Measurements from ENCODE around the gene WDFY3. TPM values are rescaled to one million over a fixed set of nuclear protein-coding genes. Genes with fewer than 3 reads are reported as not detected.

Gene WDFY3
- polyA plus RNA-seq, 1 donor (not counting 4 experiments of a cell fraction or from before 2014, with no cell fraction given): 28.5 TPM

DNA sequence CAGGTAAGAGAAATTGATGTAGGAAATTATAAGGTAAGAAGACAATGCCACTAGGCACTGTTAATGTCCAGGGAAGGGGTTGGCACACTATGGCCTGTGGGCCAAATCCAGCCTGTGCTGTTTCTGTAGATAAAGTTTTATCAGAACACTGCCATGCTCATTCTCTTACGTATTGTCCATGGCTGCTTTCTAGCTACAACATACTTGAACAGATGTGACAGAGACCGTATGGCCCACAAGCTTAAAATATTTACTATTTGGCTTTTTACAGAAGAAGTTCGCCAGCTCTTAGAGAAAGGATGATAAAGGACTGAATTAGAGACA, 215.6 kb downstream of the WDFY3 start:
- Histone ChIP-seq H3K4me2 (ENCODE audit: control insufficient read depth, extremely low read depth, insufficient read depth, low read depth, low read length) (no peak overlapping the region), H3K79me2 (ENCODE audit: control insufficient read depth, insufficient read depth, low read length) (no peaks in the 10 kb centered on the region), H4K20me1 (ENCODE audit: control insufficient read depth, extremely low read depth, insufficient read depth, low read length) (no peaks in the 10 kb centered on the region), H2AFZ (ENCODE audit: control insufficient read depth, low read length) (no peak overlapping the region), H3K9me1 (ENCODE audit: control insufficient read depth, extremely low read depth, insufficient read depth, low read length) (no peaks in the 10 kb centered on the region), H3K27ac (ENCODE audit: control insufficient read depth, insufficient read depth, low read length) (no peak overlapping the region), H3K9me3 (ENCODE audit: control insufficient read depth, low read depth, low read length) (no peaks in the 10 kb centered on the region), H3K9ac (ENCODE audit: control insufficient read depth, extremely low read depth, insufficient read depth, low read length) (no peak overlapping the region), H3K4me1 (ENCODE audit: control insufficient read depth, extremely low read depth, insufficient read depth, low read length) (no peaks in the 10 kb centered on the region), H3K4me3 (ENCODE audit: control insufficient read depth in 2 of 3, extremely low read depth in 1 of 3, insufficient read depth in 2 of 3, low read depth in 1 of 3, low read length in 3 of 3) (no peak overlapping the region), H3K36me3 (ENCODE audit: control insufficient read depth in 2 of 2, extremely low read depth in 1 of 2, insufficient read depth in 2 of 2, low read length in 2 of 2) (peaks cover 13 to 17% of the 10 kb centered on the region in 2 experiments), H3K27me3 (ENCODE audit: control insufficient read depth, extremely low read depth, insufficient read depth, low read length) (no peaks in the 10 kb centered on the region)
- dilution Hi-C loops (cut with MboI; ENCODE audit: extremely low pct_ligation_motif_present, low sequenced_read_pairs): no loop called here
- DNase-seq (ENCODE audit: low read depth, low spot score) (no peak), FAIRE-seq (no peak)
- no peak for TF ChIP-seq EZH2 (IDR thresholded peaks at IDR 0.05; ENCODE audit: low read length)
- TF ChIP-seq, protein P1, sequence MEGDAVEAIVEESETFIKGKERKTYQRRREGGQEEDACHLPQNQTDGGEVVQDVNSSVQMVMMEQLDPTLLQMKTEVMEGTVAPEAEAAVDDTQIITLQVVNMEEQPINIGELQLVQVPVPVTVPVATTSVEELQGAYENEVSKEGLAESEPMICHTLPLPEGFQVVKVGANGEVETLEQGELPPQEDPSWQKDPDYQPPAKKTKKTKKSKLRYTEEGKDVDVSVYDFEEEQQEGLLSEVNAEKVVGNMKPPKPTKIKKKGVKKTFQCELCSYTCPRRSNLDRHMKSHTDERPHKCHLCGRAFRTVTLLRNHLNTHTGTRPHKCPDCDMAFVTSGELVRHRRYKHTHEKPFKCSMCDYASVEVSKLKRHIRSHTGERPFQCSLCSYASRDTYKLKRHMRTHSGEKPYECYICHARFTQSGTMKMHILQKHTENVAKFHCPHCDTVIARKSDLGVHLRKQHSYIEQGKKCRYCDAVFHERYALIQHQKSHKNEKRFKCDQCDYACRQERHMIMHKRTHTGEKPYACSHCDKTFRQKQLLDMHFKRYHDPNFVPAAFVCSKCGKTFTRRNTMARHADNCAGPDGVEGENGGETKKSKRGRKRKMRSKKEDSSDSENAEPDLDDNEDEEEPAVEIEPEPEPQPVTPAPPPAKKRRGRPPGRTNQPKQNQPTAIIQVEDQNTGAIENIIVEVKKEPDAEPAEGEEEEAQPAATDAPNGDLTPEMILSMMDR (optimal IDR thresholded peaks at IDR 0.05 in 1 of 3, IDR thresholded peaks at IDR 0.05 in 1 of 3, conservative IDR thresholded peaks at IDR 0.05 in 1 of 3; ENCODE audit: extremely low read depth in 1 of 3, insufficient read depth in 2 of 3, low read length in 3 of 3): no peak

DNA sequence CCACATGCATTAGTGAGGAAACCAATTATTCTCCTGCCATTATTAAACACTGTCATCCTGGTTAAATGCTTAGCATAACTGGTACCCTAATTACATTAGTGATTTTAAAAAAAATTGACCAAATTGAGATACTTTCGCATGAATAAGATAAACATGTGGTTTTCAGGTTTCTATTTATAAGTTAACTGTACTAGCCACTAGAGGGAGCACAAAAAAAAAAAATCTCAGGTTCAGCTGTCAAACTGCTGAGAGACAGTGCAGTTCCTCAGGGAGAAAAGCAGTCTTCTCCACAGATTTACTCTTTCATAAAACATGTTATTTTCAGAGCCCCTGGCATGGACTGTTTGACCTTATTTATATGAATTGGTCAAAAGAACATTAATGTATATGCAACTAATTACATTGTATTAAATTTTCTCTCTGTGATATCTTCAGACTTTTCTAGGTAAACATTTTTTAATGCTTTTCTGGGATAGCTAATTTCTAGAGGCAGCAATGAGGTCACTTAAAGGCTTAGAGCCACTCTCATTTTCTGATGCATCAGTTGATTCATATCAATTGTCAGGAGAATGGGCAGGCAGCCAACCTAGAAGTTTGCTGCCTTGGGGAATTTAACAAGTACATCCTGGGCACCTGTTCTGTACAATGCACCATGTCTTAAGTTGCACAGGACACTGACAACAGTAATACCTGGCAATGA, 216.1 kb downstream of the WDFY3 start:
- TF ChIP-seq, protein P1 (optimal IDR thresholded peaks at IDR 0.05 in 1 of 3, IDR thresholded peaks at IDR 0.05 in 1 of 3, conservative IDR thresholded peaks at IDR 0.05 in 1 of 3; ENCODE audit: extremely low read depth in 1 of 3, insufficient read depth in 2 of 3, low read length in 3 of 3): peak in 2 of 3 experiments; percentile 42 to 51
- TF ChIP-seq EZH2 (IDR thresholded peaks at IDR 0.05; ENCODE audit: low read length): no peak

More for the DNA sequence above, 216.1 kb downstream of the WDFY3 start:
- peak; percentile 15 for DNase-seq (ENCODE audit: low read depth, low spot score)
- H3K9me3 ChIP-seq (ENCODE audit: control insufficient read depth, low read depth, low read length): no peaks in the 10 kb centered on the region
- H3K4me2 ChIP-seq (ENCODE audit: control insufficient read depth, extremely low read depth, insufficient read depth, low read depth, low read length): no peak overlapping the region
- peaks cover 13 to 17% of the 10 kb centered on the region in 2 experiments for H3K36me3 ChIP-seq (ENCODE audit: control insufficient read depth in 2 of 2, extremely low read depth in 1 of 2, insufficient read depth in 2 of 2, low read length in 2 of 2)
- H4K20me1 ChIP-seq (ENCODE audit: control insufficient read depth, extremely low read depth, insufficient read depth, low read length): no peaks in the 10 kb centered on the region
- H3K9ac ChIP-seq (ENCODE audit: control insufficient read depth, extremely low read depth, insufficient read depth, low read length): no peak overlapping the region
- no peaks in the 10 kb centered on the region for H3K79me2 ChIP-seq (ENCODE audit: control insufficient read depth, insufficient read depth, low read length)
- no peak overlapping the region for H3K4me3 ChIP-seq (ENCODE audit: control insufficient read depth in 2 of 3, extremely low read depth in 1 of 3, insufficient read depth in 2 of 3, low read depth in 1 of 3, low read length in 3 of 3)
- dilution Hi-C loops (cut with MboI; ENCODE audit: extremely low pct_ligation_motif_present, low sequenced_read_pairs): no loop called here
- no peaks in the 10 kb centered on the region for H3K27me3 ChIP-seq (ENCODE audit: control insufficient read depth, extremely low read depth, insufficient read depth, low read length)
- H3K4me1 ChIP-seq (ENCODE audit: control insufficient read depth, extremely low read depth, insufficient read depth, low read length): no peaks in the 10 kb centered on the region
- no peak overlapping the region for H3K27ac ChIP-seq (ENCODE audit: control insufficient read depth, insufficient read depth, low read length)
- no peaks in the 10 kb centered on the region for H3K9me1 ChIP-seq (ENCODE audit: control insufficient read depth, extremely low read depth, insufficient read depth, low read length)
- H2AFZ ChIP-seq (ENCODE audit: control insufficient read depth, low read length): no peak overlapping the region
- no peak for FAIRE-seq
